ENCODE results near the gene ANKRD13B.

Gene ANKRD13B

DNA sequence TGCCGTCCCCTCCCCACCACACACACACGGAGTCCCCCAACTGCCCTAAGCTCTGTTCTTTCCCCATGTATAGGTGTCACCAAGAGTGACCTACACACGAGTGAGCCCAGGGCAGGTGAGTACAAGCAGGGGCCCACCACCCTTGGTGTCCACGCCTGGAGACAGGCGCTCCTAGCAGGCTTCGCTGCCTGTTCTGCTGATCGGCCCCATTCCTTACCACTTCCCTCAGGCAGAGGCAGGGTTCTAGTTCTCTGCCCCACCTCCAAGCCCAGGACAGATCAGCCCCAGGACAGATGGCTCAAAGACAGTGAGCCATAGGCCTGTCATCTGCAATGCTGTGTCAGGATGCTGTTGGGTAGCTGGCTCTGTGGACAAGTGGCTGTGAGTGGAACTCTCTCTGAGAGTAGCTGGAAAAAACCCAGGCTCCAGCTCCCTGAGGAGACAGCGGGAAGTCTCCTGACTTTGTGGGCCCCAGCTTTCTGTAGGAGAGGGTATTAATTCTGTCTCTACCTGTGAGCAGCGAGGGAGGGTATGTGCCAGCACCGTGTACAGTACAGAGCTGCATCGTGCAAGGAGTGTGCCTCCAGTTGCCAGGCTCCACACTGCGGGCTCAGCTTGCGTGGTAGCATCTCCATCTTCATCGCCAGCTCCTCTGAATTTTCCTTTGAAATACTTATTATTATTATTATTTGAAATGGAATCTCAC, 23.5 kb upstream of the ANKRD13B start:
- no peak for DNase-seq

GRCh38 chr17:29570521-29570920, 22.4 kb upstream of the ANKRD13B start:
- no peak for DNase-seq

GRCh38 chr17:29571486-29571882, 21.4 kb upstream of the ANKRD13B start:
- no peak for DNase-seq

DNA sequence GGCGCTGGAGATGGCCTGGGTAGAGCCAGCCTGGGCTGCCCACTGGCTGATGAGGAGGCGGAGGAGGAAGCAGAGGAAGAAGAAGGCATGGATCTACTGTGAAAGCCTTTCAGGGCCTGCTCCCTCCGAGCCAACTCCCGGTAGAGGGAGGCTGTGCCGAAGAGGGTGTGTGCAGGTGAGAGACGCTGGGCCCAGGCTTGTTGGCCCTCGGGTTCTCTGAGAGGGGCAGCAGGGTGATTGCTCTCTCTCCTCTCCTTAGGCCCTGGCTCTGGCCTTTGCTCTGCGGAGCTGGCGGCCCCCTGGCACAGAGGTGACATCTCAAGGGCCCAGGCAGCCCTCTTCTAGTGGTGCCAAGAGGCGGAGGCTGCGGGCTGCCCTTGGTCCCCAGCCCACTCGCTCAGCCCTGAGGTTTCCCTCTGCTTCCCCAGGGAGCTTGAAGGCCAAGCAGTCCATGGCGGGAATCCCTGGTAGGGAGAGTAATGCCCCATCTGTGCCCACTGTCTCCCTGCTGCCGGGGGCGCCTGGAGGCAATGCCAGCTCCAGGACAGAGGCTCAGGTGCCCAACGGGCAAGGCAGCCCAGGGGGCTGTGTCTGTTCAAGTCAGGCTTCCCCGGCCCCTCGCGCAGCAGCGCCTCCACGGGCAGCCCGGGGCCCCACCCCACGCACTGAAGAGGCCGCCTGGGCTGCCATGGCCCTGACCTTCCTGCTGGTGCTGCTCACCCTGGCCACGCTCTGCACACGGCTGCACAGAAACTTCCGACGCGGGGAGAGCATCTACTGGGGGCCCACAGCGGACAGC, 20.9 kb upstream of the ANKRD13B start:
- DNase-seq, result no peak

DNA sequence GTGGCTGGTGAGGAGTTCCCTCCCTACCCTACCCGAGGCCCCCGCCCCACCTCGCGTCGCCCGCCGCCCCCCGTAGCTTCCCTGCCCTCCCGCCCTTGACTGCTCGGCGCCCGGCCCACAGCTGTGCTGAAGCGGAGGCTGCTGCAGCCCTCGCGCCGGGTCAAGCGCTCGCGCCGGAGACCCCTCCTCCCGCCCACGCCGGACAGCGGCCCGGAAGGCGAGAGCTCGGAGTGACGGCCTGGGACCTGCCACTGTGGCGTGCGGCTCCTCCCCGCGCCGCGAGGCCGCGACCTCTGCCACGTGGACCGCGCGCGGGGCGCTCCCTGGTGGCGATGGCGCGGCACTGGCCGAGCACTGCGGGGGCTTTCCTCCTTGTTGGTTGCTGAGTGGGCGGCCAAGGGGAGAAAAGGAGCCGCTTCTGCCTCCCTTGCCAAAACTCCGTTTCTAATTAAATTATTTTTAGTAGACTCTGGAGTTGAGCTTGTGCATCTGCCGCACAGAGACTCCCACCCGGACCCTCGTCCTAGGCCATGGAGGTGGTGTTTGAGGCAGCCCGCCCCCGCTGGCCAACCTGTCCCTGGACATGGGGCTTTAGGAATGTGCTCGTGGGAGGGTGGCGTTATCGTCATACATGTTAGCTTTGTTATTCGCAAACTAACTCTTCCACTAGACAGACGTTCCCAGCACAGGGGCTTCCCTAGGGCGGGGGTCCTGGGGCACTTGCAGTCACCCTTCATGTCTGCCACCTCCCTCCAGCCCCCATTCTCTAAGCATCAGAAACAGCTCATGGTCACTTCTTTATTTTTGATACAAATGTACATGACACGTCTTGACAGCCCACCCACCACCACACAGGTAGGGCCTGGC, 20.0 kb upstream of the ANKRD13B start:
- DNase-seq, result peak; percentile 15

DNA sequence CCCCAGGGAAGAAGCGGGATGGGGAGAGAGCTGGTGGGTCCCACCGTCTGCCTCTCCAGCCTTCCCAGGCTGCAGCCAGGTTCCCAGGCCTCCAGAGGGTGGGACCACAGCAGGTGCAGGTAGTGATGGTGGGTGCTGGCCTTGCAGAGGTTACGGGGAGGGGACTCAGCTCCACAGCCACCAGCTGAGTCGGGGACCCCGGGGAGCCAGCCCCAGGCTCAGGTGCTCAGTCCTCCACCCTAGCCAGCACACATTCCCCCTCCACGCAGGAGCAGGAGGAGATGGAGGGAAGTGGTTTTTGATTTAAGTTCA, 19.4 kb upstream of the ANKRD13B start:
- DNase-seq, result no peak

GRCh38 chr17:29573871-29574731, 18.8 kb upstream of the ANKRD13B start:
- DNase-seq, result no peak

- DNase-seq, result no peak
Measured at GRCh38 chr17:29574732-29575510, 18.0 kb upstream of the ANKRD13B start.

DNA sequence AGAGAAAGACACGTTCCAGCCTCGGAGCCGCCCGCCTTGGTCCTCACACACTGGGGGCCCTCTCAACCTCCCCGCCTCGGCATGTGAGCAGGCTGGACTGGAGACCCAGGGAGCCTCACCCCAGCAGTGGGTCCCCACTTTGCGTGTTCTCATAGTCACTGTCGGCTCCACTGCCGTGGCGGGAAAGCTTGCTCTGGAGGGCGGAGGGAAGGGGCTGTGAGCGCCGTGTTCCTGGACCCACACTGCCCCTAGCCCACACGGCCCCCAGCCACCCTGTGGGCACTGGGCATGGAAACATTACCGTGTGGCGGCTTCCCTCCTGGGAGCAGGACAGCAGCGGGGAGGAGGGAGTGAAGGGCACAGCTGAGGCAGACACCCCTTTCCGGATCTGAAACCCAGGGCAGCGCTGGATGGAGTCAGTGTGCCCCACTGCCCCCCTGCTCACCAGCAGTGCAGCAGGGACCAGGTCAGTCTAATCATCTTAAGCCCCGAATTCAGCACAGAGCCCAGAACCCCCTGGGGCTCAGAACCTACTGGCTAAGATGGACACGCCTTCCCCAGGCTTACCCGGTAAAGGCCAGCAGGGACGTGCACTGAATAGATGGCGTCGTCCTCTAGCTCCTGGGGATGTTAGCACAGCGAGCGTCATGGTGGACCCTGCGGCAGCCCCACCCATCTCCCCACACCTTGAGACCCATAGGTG, 17.3 kb upstream of the ANKRD13B start:
- no peak for DNase-seq

DNA sequence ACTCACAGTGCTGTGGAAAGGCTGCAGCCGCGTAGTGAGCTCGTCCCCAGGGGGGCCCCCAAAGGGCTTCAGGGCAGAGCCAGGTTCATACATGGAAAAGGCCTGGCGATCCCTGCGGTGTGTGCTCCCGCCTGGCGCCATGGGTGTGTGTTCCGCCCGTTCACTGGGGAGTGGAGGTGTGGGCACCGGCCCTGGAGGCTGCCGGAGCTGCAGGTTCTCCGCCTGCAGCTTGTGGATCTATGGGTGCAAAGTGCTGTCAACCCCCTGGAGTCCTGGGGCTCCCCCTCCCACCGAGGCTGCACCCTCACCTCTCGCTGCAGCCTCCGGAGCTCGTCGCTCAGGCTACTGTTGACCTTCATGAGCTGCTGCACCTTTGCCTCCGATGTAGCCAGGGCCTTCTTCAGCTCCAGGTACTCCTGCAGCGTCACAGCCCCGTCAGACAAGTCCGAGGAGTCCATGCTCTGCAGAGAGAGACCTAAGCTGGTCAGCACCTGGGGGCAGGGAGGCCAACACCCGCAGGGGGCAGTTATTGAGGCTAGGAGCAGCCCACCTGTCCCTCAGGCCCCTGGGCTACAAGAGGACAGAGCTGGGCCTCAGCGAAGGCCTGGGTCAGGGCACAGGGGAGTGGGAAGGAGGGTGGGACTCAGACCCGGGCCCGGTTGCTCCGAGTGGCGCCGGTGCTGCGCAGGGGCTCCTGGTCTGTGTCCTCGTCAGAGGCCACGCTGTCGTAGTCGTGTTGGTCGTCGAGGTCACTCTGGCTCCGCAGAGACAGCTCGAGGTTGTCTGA, 16.5 kb upstream of the ANKRD13B start:
- DNase-seq, result no peak

DNA sequence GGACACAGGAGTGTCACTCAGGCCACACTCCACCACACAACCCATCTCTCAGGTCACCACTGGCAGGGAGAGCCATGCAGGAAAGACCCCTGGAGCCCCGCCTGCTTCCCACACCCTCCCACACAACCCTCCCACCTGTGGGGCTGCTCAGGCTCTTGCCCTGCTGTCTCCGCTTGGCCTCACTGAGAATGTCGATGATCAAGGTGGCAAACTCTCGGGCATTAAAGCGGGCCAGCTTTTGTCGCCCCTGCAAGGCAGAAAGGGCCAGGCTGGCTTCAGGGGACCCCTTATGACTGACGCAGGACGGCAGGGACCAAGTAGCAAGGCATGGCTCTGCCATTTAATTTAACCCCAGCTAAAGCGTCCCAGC, 15.9 kb upstream of the ANKRD13B start:
- no peak for DNase-seq

GRCh38 chr17:29577385-29578211, 15.3 kb upstream of the ANKRD13B start:
- no peak for DNase-seq

GRCh38 chr17:29578626-29579485, 14.1 kb upstream of the ANKRD13B start:
- no peak for DNase-seq

DNA sequence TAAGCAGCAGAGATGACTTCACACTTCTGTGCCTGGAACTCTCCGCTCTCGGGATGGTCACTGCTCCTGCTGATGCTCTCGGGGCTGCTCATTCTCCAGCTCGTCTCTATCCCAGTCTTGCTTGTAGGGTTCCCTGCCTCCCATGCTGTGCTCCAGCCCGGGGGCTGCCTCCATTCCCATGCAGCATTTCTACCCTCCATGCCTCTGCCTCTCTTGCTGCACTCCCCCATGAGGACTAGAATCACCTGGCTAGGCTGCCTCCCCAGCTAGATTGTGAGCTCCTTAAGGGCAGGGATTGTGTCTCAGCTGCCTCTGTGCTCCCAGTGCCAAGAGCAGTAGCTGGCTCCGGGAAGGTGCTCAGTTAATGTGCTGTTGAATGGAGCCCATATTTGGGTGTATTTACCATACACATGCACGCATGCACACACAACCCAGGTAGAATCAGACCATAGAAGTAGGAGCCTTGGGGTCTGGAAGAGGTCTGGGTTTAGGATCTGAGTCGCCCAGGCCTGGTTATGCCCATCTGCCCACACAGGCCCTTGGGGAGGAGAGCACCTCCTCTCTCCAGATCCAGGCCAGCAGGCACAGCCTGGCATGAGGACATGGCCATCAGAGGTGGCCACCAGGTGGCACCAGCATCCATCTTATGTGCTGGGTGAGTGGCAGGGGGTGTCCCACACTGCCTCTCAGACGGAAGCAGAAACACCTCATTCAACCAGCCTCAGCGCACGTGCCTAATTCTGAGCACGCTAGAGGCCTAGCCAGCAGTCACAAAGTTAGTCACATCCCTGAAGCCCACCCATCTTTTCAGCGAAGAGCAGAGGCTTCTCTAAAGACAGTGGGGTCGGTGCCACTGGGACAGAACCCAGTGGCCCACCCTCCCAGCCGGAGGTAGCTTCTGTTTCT, 12.8 kb upstream of the ANKRD13B start:
- peak; percentile 53 for DNase-seq

GRCh38 chr17:29581583-29582253, 11.2 kb upstream of the ANKRD13B start:
- DNase-seq, result peak; percentile 38

DNA sequence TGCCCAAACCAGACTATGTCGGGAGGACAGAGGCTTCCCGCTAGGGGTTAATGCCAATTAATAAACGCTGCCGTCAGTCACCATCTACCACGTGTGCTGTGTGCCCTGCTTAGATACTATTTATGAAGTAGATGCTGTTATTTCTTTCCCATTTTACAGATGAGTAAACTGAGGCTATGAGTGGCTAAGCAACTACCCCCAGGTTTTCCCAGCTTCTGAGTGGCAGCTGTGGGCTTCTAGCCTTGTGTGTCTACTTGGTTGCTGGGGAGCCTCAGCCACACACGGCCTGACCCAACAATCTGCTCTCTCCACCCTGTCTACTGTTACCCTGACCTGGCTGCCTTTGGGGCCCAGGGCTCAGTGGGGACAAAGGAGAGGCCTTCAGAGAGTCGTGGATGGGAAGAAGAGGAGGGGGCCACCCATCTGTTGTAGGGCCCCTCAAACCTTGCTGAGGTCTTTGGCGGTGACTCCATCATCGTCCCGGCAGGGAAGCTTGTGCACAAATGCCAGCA, 10.6 kb upstream of the ANKRD13B start:
- no peak for DNase-seq

GRCh38 chr17:29582772-29583171, 10.2 kb upstream of the ANKRD13B start:
- DNase-seq, result no peak
